Lower lobe of right lung (tissue), 2 donors: ENCODE results near the gene CDC45. TPM values are rescaled to one million over a fixed set of nuclear protein-coding genes. Genes with fewer than 3 reads are reported as not detected.

ENCODE experiments used
- ATAC-seq, 2 donors: fragments of 200-7000 bp; cut with Tn5 transposase; one replicate each; pipeline ENCODE4 v1.9.1; 2020 to 2022; ENCODE audit warnings: mild to moderate bottlenecking in 2 of 2, moderate library complexity in 2 of 2
- DNase-seq: peaks from one replicate; pipeline ENCODE4 v3.0.0-alpha.2; 2020
- H3K27ac ChIP-seq: fragments of 200-600 bp; one replicate; pipeline ENCODE4 v1.8.0; 2022
- H3K27me3 ChIP-seq: fragments of 200-600 bp; one replicate; pipeline ENCODE4 v1.8.0; 2022; ENCODE audit warnings: low read depth
- H3K36me3 ChIP-seq: fragments of 200-600 bp; one replicate; pipeline ENCODE4 v1.8.0; 2022; ENCODE audit warnings: mild to moderate bottlenecking
- H3K4me1 ChIP-seq: fragments of 200-600 bp; one replicate; pipeline ENCODE4 v1.8.0; 2022
- H3K4me3 ChIP-seq: fragments of 200-600 bp; one replicate; pipeline ENCODE4 v1.8.0; 2022; ENCODE audit warnings: mild to moderate bottlenecking
- H3K9me3 ChIP-seq: fragments of 200-600 bp; one replicate; pipeline ENCODE4 v1.8.0; 2022
- CTCF ChIP-seq: fragments of 200-600 bp; IDR thresholded peaks from one replicate; pipeline ENCODE4 v1.8.0; 2022; ENCODE audit warnings: antibody characterized with exemption, mild to moderate bottlenecking
- intact Hi-C: fragments of 100-400 bp; cut with DNase I; formaldehyde crosslinking; loops from one replicate; pipeline ENCODE4 v1.11.0; 2022
- total RNA-seq: library from RNA; stranded (reverse); fragmentation: NEBNext Ultra II Directional; extraction: Animal tissue kit (Norgen Biotek cat#: 25700); gene quantifications from one replicate; pipeline ENCODE4 v1.2.1, GENCODE V29; 2021
- donor health status: DM: no; HTN: yes; CAD: no; lungs with severe emphysema.

The CDC45 gene
- total RNA-seq, 1 donor from 2014 or later = 1.4 TPM

GRCh38 chr22:19476023-19476422, 3.7 kb upstream of the CDC45 start:
- no peak for DNase-seq
- Histone ChIP-seq H3K36me3 (peaks cover 46% of the 10 kb centered on the region), H3K4me1 (peaks cover 28% of the 10 kb centered on the region), H3K9me3 (no peaks in the 10 kb centered on the region), H3K27ac (no peak overlapping the region), H3K4me3 (no peak overlapping the region), H3K27me3 (no peaks in the 10 kb centered on the region)
- no peak for ATAC-seq
- TF ChIP-seq CTCF = no peak
- intact Hi-C loops = no loop called here

GRCh38 chr22:19477321-19478044, 2.2 kb upstream of the CDC45 start:
- ATAC-seq (no peak), DNase-seq (no peak)
- intact Hi-C loops = no loop called here
- peak overlapping the region; percentile 99 for H3K27ac ChIP-seq
- no peaks in the 10 kb centered on the region for H3K9me3 ChIP-seq
- H3K4me3 ChIP-seq = peak overlapping the region; percentile 98
- H3K27me3 ChIP-seq = no peaks in the 10 kb centered on the region
- H3K36me3 ChIP-seq = peaks cover 31% of the 10 kb centered on the region
- peaks cover 28% of the 10 kb centered on the region for H3K4me1 ChIP-seq
- TF ChIP-seq CTCF = peak; percentile 17

GRCh38 chr22:19478045-19478900, 1.4 kb upstream of the CDC45 start:
- Histone ChIP-seq H3K4me3 (peak overlapping the region; percentile 98), H3K27ac (peak overlapping the region; percentile 99), H3K9me3 (no peaks in the 10 kb centered on the region), H3K36me3 (peaks cover 23% of the 10 kb centered on the region), H3K27me3 (no peaks in the 10 kb centered on the region), H3K4me1 (peaks cover 28% of the 10 kb centered on the region)
- intact Hi-C loops = no loop called here
- ATAC-seq (no peak), DNase-seq (no peak)
- no peak for TF ChIP-seq CTCF

GRCh38 chr22:19478901-19479354, 792 bp upstream of the CDC45 start, which contains the start of gene UFD1:
TSS of gene UFD1 (minus strand) at chr22:19479193. CDS start at chr22:19479085, 108 bp downstream.
- DNase-seq (peak; percentile 88), ATAC-seq (peak; percentile 85 to 89)
- peak within 1 kb of the TSS; percentile 99 for H3K27ac ChIP-seq
- H3K4me3 ChIP-seq = peak within 1 kb of the TSS; percentile 98
- H3K27me3 ChIP-seq = no peaks in the 10 kb centered on the region
- no peaks in the 10 kb centered on the region for H3K9me3 ChIP-seq
- H3K36me3 ChIP-seq = peaks cover 17% of the 10 kb centered on the region
- intact Hi-C loops = no loop called here
- TF ChIP-seq CTCF = no peak
- H3K4me1 ChIP-seq = peaks cover 28% of the 10 kb centered on the region

- H3K36me3 ChIP-seq = peaks cover 4% of the 10 kb centered on the region
- peak in 1 of 2 donors; percentile 0 for ATAC-seq
- H3K4me1 ChIP-seq = peaks cover 28% of the 10 kb centered on the region
- no peak overlapping the region for H3K27ac ChIP-seq
- TF ChIP-seq CTCF = no peak
- no peak for DNase-seq
- intact Hi-C loops = no loop called here
- H3K9me3 ChIP-seq = no peaks in the 10 kb centered on the region
- peak overlapping the region; percentile 98 for H3K4me3 ChIP-seq
- H3K27me3 ChIP-seq = no peaks in the 10 kb centered on the region
These were observed 451 bp downstream of the CDC45 start for GRCh38 chr22:19480173-19480568.
